GM21619 (cell line): Measurements from ENCODE around the gene MAML3.

Source experiments
- ATAC-seq: cut with Tn5 transposase; IDR thresholded peaks from one replicate; pipeline ENCODE4 v1.9.1; 2021; ENCODE audit not compliant: unreplicated experiment

Gene MAML3

DNA sequence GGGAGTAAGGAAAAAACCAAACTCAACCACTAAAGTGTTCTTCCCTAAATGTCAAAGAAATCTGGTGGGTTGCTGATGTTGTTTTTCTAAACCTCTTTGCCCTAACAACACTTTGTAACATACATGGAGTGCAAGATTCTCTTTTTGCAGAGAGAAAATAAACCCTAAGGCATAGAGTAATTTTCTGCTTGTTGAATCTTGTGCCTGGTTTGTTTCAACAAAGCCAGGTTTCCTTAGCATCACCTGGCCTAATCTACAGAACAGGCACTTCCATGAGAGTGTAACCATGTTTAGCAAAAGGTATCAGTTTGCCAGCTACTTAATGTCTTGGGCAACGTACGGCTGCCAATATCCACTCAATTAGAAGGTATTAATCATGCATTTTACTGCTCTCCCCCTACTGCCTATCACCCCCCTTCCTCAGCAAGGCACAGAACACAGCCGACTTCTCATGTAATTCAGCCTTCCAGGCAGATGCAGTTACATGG is 219.2 kb downstream of the MAML3 start:
- ATAC-seq: no peak

DNA sequence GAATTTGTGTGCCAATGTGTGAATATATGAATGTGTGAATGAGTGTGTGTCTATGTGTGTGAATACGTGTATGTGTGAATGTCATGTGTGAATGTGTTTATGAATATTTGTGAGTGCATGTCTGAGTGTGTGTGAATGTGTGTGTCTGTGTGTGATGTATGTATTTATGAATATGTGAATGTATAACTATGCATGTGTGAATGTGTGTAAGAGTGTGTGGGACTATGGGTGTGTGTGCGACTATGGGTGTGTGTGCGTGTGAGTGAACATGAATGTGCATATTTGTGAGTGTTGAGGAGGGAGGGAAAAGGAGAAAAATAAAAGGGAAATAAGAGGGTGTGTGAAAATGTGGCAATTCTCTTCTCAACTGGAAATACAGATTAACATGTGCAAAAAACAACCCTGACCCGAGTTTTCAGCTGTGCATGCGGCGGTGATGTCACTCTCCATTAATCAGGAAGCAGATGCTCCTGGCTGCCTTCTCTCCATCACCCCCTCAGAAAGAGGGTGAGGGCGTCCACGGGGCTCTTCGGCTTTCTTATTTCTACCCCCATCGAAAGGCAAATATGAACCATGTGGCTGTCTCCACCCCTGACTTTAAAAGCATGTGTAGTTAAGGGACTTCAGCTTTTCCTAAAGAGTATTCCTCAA is 219.8 kb downstream of the MAML3 start:
- ATAC-seq: no peak

DNA sequence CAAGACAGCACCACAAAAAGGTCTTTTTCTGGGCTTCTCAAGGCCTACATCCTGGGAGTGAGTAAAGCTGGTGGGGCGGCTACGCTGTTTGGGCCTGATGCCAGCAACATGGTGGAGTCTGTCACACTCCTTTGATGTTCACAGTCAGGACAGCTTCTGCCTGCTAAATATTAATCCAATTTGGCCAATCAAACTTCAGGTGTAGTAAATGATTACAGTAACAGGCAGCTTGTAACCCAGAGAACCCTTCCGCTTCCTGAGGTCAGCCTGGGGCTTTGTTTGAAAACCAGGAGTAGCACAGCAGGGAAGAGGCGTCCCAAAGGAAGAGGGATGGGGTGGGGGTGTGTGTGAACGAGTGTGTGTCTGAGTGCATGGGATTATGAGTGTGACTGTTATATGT is 220.4 kb downstream of the MAML3 start:
- no peak for ATAC-seq

GRCh38 chr4:139933104-139933503 is 220.9 kb downstream of the MAML3 start:
- ATAC-seq: no peak

- ATAC-seq: no peak
Observed at GRCh38 chr4:139924782-139925181, 229.2 kb downstream of the MAML3 start.

GRCh38 chr4:139922406-139923024 is 231.5 kb downstream of the MAML3 start:
- no peak for ATAC-seq

- no peak for ATAC-seq
Observed at GRCh38 chr4:139921429-139922184, 232.4 kb downstream of the MAML3 start.

DNA sequence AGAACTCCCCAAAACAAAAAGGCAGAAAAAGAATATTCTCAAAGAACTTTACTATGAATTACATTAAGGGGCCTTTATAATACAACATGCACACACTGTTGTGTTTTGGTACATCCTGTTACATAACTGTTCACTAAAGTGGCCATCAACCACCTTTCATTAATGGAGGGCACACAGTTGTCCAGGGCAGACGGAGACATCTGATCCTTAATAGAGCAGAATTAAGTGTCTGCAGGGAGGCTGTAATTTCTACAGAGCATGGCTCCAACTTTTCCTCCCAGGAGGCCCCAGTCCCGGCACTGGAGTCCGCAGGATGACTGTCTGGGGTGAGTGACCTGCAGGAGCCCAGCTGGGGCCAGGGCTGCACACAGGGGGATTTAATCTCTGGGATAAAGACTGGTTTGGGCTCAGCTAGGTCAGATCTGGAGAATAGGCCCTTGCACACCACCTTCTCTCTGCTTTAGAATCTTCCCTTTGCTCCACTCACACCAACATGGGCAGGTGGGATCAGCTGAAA is 233.4 kb downstream of the MAML3 start:
- ATAC-seq: no peak

DNA sequence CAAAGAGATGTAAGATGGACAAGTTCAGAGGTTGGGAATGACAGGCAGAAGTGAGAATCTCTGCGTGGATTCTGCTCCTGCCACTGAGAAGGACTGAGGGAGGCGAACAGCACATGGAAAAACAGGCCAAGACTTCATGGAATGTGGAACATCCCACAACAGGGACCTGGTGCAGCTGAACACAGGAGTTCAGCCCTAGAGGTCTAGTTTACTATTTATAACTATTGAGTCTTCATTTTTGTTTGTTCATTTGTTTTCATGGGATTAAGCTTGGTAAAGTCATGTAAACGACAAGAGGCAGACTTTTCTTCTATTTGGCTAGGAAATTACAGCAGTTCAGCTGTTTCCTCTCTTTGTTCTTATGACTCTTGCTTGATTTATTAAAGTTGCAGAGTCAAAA is 234.5 kb downstream of the MAML3 start:
- no peak for ATAC-seq

GRCh38 chr4:139919004-139919403 is 235.0 kb downstream of the MAML3 start:
- no peak for ATAC-seq

DNA sequence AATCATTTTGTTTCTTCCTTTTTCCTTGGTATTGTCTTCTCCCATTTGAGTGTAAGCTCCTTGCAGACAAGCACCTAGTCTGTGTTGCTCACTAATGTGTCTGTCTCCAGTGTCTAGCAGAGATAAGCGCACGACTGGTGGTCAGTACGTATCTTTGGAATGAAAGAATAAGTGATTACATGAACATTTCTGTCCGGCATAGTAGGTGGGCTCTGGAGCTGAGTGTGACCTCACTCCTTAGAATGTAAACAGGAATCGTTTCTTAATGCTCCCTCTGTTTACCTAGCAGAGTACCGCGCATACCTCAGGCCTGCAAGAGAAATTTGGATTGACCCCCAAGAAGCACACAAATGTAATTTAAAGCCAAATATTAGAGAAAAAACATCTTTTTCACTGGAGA is 235.4 kb downstream of the MAML3 start:
- no peak for ATAC-seq

DNA sequence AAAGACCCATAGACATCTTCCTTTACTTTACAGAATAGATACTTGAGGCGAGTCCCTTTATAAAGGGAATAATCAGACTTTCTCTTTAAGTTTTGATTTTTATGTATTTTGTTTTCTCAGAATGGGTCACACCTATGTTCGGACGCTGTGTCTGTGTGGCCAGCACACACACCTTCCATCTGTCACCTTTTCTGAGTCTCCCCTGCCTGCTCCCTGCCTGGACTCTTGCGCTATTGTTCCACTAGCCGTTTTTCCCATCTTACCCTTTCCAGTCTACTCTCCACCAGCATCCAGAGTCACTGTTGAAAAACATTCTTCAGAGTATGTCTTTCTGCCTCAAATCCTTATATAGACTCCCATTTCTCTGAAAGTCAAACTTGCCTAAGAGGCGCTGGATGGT is 236.1 kb downstream of the MAML3 start:
- no peak for ATAC-seq

GRCh38 chr4:139916041-139916440 is 237.9 kb downstream of the MAML3 start:
- no peak for ATAC-seq

DNA sequence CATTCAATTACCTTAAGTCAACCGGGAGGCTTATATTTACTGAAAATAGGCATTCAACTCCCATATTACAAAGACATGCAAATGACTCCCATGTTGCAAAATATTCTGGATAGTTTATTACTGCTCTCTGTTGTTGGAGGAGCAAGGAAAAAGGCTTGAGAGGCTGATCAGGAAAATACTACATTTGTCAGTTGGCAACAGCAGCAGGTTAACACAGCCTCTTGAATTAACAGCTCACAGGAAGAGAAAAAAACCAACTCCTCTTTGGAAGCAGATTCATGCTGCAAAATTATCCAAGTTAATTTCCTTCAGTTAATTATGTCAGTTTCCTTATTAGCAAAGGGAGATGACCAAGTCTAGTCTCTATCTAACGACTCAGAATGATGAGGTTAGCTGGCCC is 238.9 kb downstream of the MAML3 start:
- ATAC-seq: no peak

- ATAC-seq: no peak
Observed at GRCh38 chr4:139913995-139914598, 239.9 kb downstream of the MAML3 start.

DNA sequence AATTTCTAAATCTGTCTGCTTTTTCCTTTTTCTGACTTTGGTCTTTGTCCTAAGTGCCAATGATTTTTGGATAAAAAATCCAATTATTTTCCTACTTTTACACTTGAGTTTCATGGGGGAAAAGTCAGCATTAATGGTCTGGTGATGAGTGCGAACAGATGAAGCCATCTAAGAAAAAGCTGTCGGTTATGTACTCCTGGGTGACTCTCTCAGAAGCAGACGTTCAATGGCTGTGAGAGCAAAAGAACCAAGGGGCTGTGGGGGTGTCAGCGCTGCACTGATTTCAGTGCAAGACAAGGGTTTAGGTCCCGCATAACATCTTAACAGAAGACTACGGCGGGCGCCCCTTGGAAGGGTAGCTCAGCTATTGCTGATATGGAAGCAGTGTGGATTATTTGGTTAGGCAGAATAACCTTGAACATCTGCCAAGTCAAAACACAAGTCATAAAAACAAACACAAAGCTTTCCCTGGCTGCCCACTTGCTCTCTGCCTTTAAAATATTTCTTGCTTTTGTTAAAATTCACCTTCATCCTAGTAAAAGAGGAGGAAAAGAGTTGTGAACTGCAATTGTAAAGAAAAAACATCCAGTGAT is 240.5 kb downstream of the MAML3 start:
- no peak for ATAC-seq

- no peak for ATAC-seq
Observed at GRCh38 chr4:139912445-139912844, 241.5 kb downstream of the MAML3 start.

DNA sequence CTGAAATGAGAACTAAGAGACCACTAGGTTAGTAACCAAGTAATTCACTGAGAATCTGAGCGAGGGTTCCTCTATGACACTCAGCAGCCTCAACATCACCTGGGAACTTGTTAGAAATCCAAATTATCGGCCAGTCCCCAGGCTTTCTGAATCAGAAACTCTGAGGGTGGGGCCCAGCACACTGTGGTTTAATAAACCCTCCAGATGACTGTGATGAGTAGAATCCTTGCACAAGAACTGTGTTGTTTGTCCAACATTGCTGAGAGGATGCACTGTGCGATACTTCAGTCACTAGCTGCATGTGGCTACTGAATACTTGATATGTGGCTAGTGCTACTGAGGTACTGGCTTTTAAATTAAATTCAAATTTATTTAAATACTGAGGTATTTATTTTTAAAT is 243.9 kb downstream of the MAML3 start:
- ATAC-seq: no peak

DNA sequence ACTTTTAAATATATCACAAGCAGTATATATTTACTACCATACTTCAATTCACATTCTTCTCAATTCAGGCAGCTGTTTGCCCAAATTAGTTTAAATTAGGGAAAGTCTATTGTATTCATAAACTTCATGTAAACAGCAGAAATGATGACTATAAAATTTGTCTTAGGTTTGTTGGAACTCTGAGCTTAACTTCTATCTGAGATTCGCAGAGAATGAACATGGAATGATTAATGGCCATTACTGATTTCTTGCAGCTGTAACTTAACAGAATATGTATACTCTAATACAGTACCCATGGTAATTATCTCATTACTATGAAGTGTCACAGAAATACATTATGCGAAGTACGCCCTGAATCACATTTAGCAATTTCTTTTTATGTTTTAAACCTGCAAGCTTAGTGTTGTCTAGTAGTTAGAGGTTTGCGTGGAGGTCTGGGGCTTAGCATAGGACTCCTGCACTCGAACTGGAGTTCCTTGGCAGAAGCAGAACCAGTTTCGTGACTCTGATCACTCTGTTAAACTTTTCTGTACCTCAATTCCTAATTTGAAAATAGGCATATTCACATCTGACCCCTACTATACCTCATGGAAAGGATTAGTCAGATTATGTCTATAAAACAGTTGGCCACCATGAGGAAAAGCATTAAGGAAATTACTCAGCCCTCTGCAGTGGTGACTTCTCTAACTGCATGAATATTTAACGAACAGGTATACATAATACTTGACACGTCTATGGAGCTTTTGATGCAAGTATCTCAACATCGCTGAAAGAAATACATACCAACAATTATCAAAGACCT is 245.1 kb downstream of the MAML3 start:
- ATAC-seq: no peak
